ENCODE results near the gene ATG13. TPM values are rescaled to one million over a fixed set of nuclear protein-coding genes. Genes with fewer than 3 reads are reported as not detected.

Gene ATG13
- total and polyA plus RNA-seq, 2 of the 4 experiments (the other 2 are of a cell fraction) = 43.0 to 49.7 TPM

DNA sequence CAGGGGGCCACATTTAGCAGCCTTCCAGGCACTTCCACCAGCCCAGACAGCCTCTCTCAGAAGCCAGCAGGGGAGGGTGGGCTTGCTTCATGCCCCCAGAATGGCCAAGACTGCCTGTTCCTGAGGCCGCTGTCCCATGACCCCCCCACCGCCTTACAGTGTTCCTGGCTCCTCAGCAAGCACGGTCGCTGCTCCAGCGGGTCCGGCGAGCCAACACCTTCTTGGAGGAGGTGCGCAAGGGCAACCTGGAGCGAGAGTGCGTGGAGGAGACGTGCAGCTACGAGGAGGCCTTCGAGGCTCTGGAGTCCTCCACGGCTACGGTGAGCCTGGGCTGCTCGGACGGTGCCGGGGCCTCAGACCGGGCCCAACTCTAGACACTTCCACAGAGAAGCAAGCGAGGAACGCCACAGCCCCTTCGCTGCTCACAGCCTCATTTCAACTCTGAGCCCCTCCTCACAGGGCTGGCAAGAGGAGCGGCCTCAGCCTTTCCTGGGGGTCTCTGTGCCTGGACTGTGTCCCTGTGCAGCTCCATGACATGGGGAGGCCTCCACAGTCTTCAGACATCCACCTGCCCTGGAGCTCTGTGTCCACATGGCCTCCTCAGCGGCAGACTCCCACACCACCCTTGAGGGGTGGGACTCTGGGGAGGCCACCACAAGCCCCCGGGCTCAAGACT lies 102.3 kb downstream of the ATG13 start:
- no TSS peak for BruUV-seq (replicated peaks)
- TF ChIP-seq CEBPB (IDR thresholded peaks at IDR 0.05; ENCODE audit: low read depth, low read length) = no peak
- TF ChIP-seq, protein P1, sequence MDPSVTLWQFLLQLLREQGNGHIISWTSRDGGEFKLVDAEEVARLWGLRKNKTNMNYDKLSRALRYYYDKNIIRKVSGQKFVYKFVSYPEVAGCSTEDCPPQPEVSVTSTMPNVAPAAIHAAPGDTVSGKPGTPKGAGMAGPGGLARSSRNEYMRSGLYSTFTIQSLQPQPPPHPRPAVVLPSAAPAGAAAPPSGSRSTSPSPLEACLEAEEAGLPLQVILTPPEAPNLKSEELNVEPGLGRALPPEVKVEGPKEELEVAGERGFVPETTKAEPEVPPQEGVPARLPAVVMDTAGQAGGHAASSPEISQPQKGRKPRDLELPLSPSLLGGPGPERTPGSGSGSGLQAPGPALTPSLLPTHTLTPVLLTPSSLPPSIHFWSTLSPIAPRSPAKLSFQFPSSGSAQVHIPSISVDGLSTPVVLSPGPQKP (IDR thresholded peaks at IDR 0.05; ENCODE audit: borderline replicate concordance, low read depth, low read length) = no peak
- TF ChIP-seq RCOR1 (IDR thresholded peaks at IDR 0.05; ENCODE audit: insufficient replicate concordance, low read length) = no peak
- TF ChIP-seq MXI1 (IDR thresholded peaks at IDR 0.05; ENCODE audit: borderline replicate concordance, low read depth, low read length) = no peak
- TF ChIP-seq RAD21 (IDR thresholded peaks at IDR 0.05; ENCODE audit: low read length) = no peak
- TF ChIP-seq, protein P2, sequence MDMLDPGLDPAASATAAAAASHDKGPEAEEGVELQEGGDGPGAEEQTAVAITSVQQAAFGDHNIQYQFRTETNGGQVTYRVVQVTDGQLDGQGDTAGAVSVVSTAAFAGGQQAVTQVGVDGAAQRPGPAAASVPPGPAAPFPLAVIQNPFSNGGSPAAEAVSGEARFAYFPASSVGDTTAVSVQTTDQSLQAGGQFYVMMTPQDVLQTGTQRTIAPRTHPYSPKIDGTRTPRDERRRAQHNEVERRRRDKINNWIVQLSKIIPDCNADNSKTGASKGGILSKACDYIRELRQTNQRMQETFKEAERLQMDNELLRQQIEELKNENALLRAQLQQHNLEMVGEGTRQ (IDR thresholded peaks at IDR 0.05; ENCODE audit: low read depth, low read length) = no peak
- TF ChIP-seq, protein P3, sequence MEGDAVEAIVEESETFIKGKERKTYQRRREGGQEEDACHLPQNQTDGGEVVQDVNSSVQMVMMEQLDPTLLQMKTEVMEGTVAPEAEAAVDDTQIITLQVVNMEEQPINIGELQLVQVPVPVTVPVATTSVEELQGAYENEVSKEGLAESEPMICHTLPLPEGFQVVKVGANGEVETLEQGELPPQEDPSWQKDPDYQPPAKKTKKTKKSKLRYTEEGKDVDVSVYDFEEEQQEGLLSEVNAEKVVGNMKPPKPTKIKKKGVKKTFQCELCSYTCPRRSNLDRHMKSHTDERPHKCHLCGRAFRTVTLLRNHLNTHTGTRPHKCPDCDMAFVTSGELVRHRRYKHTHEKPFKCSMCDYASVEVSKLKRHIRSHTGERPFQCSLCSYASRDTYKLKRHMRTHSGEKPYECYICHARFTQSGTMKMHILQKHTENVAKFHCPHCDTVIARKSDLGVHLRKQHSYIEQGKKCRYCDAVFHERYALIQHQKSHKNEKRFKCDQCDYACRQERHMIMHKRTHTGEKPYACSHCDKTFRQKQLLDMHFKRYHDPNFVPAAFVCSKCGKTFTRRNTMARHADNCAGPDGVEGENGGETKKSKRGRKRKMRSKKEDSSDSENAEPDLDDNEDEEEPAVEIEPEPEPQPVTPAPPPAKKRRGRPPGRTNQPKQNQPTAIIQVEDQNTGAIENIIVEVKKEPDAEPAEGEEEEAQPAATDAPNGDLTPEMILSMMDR (conservative IDR thresholded peaks at IDR 0.05; ENCODE audit: low read depth, low read length) = no peak
- no peak for TF ChIP-seq MAFK (IDR thresholded peaks at IDR 0.05; ENCODE audit: low read depth, low read length)
- no peak for TF ChIP-seq BHLHE40 (IDR thresholded peaks at IDR 0.05; ENCODE audit: low read depth, low read length)
- TF ChIP-seq POLR2A (IDR thresholded peaks at IDR 0.05; ENCODE audit: low read depth, low read length) = no peak
- no peak for TF ChIP-seq CHD1 (IDR thresholded peaks at IDR 0.05; ENCODE audit: low read depth, low read length)
- no peak for TF ChIP-seq RFX5 (IDR thresholded peaks at IDR 0.05; ENCODE audit: low read depth, low read length)
- TF ChIP-seq FOS (IDR thresholded peaks at IDR 0.05; ENCODE audit: low read depth, low read length) = no peak
- no peak for TF ChIP-seq MAZ (IDR thresholded peaks at IDR 0.05; ENCODE audit: borderline replicate concordance, low read depth, low read length)
- TF ChIP-seq NFE2L2 (IDR thresholded peaks at IDR 0.05; ENCODE audit: low read depth, low read length) = no peak
- TF ChIP-seq SMC3 (IDR thresholded peaks at IDR 0.05; ENCODE audit: low read depth, low read length) = no peak
- POLR2A ChIA-PET (ENCODE audit: unreplicated experiment) = no interaction called here

More for the DNA sequence above, 102.3 kb downstream of the ATG13 start:
- no peaks in the 10 kb centered on the region for H4K20me1 ChIP-seq (ENCODE audit: insufficient read depth, low read length)
- H3K36me3 ChIP-seq (ENCODE audit: control insufficient read depth, insufficient read depth, low read length) = no peaks in the 10 kb centered on the region
- H2AK9ac ChIP-seq (replicated peaks; ENCODE audit: low read depth, low read length, poor library complexity) = peak overlapping the region; percentile 55
- CTCF ChIA-PET = no interaction called here
- H3K9ac ChIP-seq (ENCODE audit: low read depth, low read length) = no peak overlapping the region
- no peak overlapping the region for H3K4me2 ChIP-seq (ENCODE audit: low read depth, low read length)
- H3K27ac ChIP-seq (ENCODE audit: insufficient read depth, low read length) = no peak overlapping the region
- no peak overlapping the region for H2BK5ac ChIP-seq (ENCODE audit: low read depth, low read length, poor library complexity, severe bottlenecking)
- peak overlapping the region; percentile 16; the same call in 1 of the 2 replicates for H2AK5ac ChIP-seq (ENCODE audit: low read depth, low read length)
- intact Hi-C loops (cut with micrococcal nuclease) (no loop called here), in situ Hi-C loops (cut with MboI; ENCODE audit: low sequenced_read_pairs) (no loop called here), dilution Hi-C loops (cut with HindIII; ENCODE audit: low sequenced_read_pairs, unreplicated experiment) (no loop called here)
- no peak overlapping the region for H4K5ac ChIP-seq (ENCODE audit: low read depth, low read length)
- peaks cover 0 to 3% of the 10 kb centered on the region in 2 experiments; a peak in 1 of 4 replicates for H3K79me1 ChIP-seq (ENCODE audit: low read depth in 1 of 2, low read length in 2 of 2)
- H3K9me3 ChIP-seq (ENCODE audit: control insufficient read depth, insufficient read depth, low read length) = no peaks in the 10 kb centered on the region
- H3K4me1 ChIP-seq (ENCODE audit: control insufficient read depth, insufficient read depth, low read length) = peaks cover 9% of the 10 kb centered on the region
- no peak overlapping the region for H3K4me3 ChIP-seq (ENCODE audit: insufficient read depth, low read depth, low read length)
- H3K14ac ChIP-seq (replicated peaks; ENCODE audit: low read depth, low read length) = no peak overlapping the region
- no peak overlapping the region for H3K4ac ChIP-seq (ENCODE audit: low read depth, low read length)
- no peak overlapping the region for H3K23ac ChIP-seq (ENCODE audit: low read depth, low read length)
- 91% methylated on average over 16 of the region's 25 CpGs; no CpG with 5 or more reads in 1 of the 2 experiments for WGBS, 2 experiments (ENCODE audit: extremely low coverage in 2 of 2, insufficient read length in 1 of 2)
- no peak for ATAC-seq (ENCODE audit: low read depth)
- peak overlapping the region; percentile 51 for H2AFZ ChIP-seq (replicated peaks; ENCODE audit: low read length, poor library complexity)
- no peak overlapping the region for H2BK120ac ChIP-seq (ENCODE audit: low read depth, low read length)
- DNase-seq = no peak
- H3K27me3 ChIP-seq (ENCODE audit: control insufficient read depth, insufficient read depth, low read length) = no peaks in the 10 kb centered on the region
- no peak overlapping the region for H4K8ac ChIP-seq (ENCODE audit: low read depth in 2 of 2, low read length in 2 of 2)
- no peak overlapping the region for H4K91ac ChIP-seq (ENCODE audit: insufficient read depth, low read depth, low read length)
- no peak overlapping the region for H2BK20ac ChIP-seq (ENCODE audit: low read depth, low read length)
- no peak overlapping the region for H2BK15ac ChIP-seq (ENCODE audit: low read depth, low read length)
- peaks cover 16% of the 10 kb centered on the region for H3K9me1 ChIP-seq (ENCODE audit: insufficient read depth, low read length)
- H3K18ac ChIP-seq (ENCODE audit: low read depth, low read length) = no peak overlapping the region
- H3K56ac ChIP-seq (ENCODE audit: extremely low read depth, insufficient read depth, low read length) = no peak overlapping the region

Data from IMR-90 (cell line).